Chondrocyte (in vitro differentiated cells): ENCODE measurements around the gene TIAM2. TPM values are rescaled to one million over a fixed set of nuclear protein-coding genes. Genes with fewer than 3 reads are reported as not detected.
"Not testable (repeated sequence)": the region's sequence is repeated elsewhere in the genome, so short reads cannot be mapped to it uniquely, and the experiment has no call there.

Experiments used
- DNase-seq: peaks from one replicate; pipeline ENCODE4 v3.0.0; 2021; ENCODE audit warnings: mixed read lengths, low spot score
- H3K27ac Mint-ChIP-seq: one replicate; pipeline ENCODE4 v1.8.0; 2021; ENCODE audit warnings: mild to moderate bottlenecking, moderate library complexity, mixed read lengths; ENCODE audit not compliant: unreplicated experiment
- H3K27me3 Mint-ChIP-seq: 2 replicates; pipeline ENCODE4 v1.8.0; 2021; ENCODE audit warnings: low read depth, mixed read lengths
- H3K36me3 Mint-ChIP-seq: 2 replicates; pipeline ENCODE4 v1.8.0; 2021; ENCODE audit warnings: low read depth, mixed read lengths
- H3K4me1 Mint-ChIP-seq: 2 replicates; pipeline ENCODE4 v1.8.0; 2021; ENCODE audit warnings: low read depth, mild to moderate bottlenecking, mixed read lengths
- H3K4me3 Mint-ChIP-seq: one replicate; pipeline ENCODE4 v1.8.0; 2021; ENCODE audit warnings: mild to moderate bottlenecking, moderate library complexity, mixed read lengths; ENCODE audit not compliant: unreplicated experiment
- H3K9me3 Mint-ChIP-seq: 2 replicates; pipeline ENCODE4 v1.8.0; 2021; ENCODE audit warnings: low read depth, mixed read lengths
- total RNA-seq: library from RNA; stranded (reverse); gene quantifications from 3 replicates; pipeline ENCODE4 v1.2.1, GENCODE V29; 2021
- TF ChIP-seq, protein P1 (sequence below): fragments of 200-600 bp; sonication (generic); IDR thresholded peaks from 2 replicates; pipeline ENCODE4 v1.5.0; 2021; ENCODE audit warnings: antibody characterized with exemption, mild to moderate bottlenecking, moderate library complexity

The TIAM2 gene
- total RNA-seq, 1 donor from 2014 or later: 13.8 TPM

DNA sequence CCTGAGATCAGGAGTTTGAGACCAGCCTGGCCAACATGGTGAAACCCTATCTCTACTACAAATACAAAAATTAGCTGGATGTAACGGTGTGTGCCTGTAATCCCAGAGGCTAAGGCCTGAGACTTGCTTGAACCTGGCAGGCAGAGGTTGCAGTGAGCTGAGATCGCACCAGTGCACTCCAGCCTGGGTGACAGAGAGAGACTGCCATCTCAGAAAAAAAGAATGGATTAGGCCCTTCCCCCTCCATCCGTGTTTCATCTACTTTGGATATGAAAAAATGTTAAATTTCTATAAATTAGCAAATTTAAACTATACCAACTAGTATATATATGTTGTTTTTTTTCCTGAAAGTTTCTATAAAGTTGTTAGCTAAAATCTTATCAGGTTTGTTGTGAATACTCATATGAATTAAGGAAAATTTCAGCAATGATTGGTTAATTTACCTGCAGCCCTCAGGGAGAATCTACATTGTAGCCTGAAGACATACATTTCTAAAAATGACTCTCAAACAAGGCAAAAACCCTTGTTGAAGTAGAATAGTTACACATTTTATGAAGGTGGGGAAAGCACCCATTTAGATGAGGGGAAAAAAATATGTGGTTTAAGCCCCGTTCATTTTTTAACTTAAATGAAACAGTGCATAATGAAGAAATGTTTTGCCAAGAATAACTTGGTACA lies 120.9 kb downstream of the TIAM2 start:
- TF ChIP-seq, protein P1, sequence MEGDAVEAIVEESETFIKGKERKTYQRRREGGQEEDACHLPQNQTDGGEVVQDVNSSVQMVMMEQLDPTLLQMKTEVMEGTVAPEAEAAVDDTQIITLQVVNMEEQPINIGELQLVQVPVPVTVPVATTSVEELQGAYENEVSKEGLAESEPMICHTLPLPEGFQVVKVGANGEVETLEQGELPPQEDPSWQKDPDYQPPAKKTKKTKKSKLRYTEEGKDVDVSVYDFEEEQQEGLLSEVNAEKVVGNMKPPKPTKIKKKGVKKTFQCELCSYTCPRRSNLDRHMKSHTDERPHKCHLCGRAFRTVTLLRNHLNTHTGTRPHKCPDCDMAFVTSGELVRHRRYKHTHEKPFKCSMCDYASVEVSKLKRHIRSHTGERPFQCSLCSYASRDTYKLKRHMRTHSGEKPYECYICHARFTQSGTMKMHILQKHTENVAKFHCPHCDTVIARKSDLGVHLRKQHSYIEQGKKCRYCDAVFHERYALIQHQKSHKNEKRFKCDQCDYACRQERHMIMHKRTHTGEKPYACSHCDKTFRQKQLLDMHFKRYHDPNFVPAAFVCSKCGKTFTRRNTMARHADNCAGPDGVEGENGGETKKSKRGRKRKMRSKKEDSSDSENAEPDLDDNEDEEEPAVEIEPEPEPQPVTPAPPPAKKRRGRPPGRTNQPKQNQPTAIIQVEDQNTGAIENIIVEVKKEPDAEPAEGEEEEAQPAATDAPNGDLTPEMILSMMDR: no peak
- DNase-seq: no peak
- Mint-ChIP-seq H3K36me3 (no peaks in the 10 kb centered on the region), H3K27me3 (no peaks in the 10 kb centered on the region), H3K4me1 (peaks cover 36% of the 10 kb centered on the region), H3K9me3 (no peaks in the 10 kb centered on the region), H3K27ac (peak overlapping the region; percentile 96), H3K4me3 (no peak overlapping the region)

DNA sequence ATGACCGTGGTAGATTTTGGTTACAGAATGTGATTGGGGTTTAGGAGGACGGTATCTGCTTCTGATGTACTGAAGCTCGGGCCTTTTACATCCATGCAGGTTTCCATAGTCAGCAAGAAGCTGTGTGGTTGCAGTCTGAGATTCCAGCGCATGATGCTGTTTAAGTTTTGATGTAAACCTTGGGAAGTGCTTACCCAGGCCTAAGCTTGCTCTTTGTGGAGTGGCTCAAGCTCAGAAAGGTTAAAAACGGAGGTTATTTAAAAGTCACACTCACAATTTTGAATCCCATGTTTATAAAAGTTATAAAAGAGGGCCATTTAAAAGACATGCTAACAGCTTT lies 121.4 kb downstream of the TIAM2 start:
- H3K27me3 Mint-ChIP-seq: no peaks in the 10 kb centered on the region
- no peaks in the 10 kb centered on the region for H3K36me3 Mint-ChIP-seq
- no peaks in the 10 kb centered on the region for H3K9me3 Mint-ChIP-seq
- TF ChIP-seq, protein P1: no peak
- H3K4me1 Mint-ChIP-seq: peaks cover 40% of the 10 kb centered on the region
- peak overlapping the region; percentile 96 for H3K27ac Mint-ChIP-seq
- H3K4me3 Mint-ChIP-seq: no peak overlapping the region
- no peak for DNase-seq

DNA sequence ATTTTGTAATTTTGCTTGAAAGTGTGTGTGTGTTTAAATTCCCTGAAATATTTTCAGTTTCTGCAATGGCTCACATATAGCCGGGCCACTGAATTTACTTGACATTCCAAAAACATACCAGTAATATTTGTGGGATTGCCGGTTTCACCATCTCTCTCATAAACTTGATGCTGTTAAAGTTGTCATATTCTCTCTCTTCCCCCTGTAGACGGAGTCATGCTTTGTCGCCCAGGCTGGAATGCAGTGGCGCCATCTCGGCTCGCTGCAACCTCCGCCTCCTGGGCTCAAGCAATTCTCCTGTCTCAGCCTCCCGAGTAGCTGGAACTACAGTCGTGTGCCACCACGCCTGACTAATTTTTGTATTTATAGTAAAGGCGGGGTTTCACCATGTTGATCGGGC lies 122.1 kb downstream of the TIAM2 start:
- Mint-ChIP-seq H3K36me3 (no peaks in the 10 kb centered on the region), H3K4me3 (peak overlapping the region; percentile 49), H3K27ac (peak overlapping the region; percentile 96), H3K27me3 (no peaks in the 10 kb centered on the region), H3K4me1 (peaks cover 47% of the 10 kb centered on the region), H3K9me3 (no peaks in the 10 kb centered on the region)
- no peak for DNase-seq
- TF ChIP-seq, protein P1: peak; percentile 40

DNA sequence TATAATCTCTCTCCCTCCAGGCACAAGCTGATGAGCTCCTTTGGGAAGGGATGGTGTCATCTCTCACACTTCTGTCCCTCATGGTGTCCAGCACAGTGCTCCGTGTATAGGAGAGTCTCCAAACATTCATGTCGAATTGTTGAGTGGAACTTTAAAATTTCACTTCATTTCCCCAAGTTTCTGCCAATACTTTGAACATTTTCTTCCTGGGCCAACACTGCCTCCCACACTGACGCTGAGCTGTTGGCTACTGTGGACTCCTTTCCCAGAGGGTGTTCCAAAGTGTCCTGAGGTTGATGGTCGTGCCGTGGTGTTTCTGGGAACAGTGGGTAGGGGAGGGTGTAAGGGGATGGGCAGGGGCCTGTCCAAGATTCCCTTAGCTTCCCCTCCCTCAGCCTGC lies 122.7 kb downstream of the TIAM2 start:
- H3K27me3 Mint-ChIP-seq: no peaks in the 10 kb centered on the region
- TF ChIP-seq, protein P1: no peak
- DNase-seq: no peak
- H3K4me1 Mint-ChIP-seq: peaks cover 49% of the 10 kb centered on the region
- peak overlapping the region; percentile 49 for H3K4me3 Mint-ChIP-seq
- H3K27ac Mint-ChIP-seq: peak overlapping the region; percentile 96
- no peaks in the 10 kb centered on the region for H3K9me3 Mint-ChIP-seq
- no peaks in the 10 kb centered on the region for H3K36me3 Mint-ChIP-seq

DNA sequence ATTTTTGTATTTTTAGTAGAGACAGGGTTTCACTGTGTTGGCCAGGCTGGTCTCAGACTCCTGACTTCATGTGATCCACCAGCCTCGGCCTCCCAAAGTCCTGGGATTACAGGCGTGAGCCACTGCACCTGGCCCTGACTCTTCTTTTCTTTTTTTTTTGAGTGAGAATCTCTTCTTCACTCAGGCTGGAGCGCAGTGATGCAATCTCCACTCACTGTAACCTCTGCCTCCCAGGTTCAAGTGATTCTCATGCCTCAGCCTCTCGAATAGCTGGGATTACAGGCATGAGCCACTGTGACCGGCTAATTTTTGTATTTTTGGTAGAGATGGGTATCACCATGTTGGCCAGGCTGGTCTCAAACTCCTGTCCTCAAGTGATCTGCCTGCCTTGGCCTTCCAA lies 124.1 kb downstream of the TIAM2 start:
- peaks cover 53% of the 10 kb centered on the region for H3K4me1 Mint-ChIP-seq
- H3K9me3 Mint-ChIP-seq, DNase-seq, H3K27ac Mint-ChIP-seq, H3K4me3 Mint-ChIP-seq, H3K27me3 Mint-ChIP-seq, H3K36me3 Mint-ChIP-seq: not testable (repeated sequence)

DNA sequence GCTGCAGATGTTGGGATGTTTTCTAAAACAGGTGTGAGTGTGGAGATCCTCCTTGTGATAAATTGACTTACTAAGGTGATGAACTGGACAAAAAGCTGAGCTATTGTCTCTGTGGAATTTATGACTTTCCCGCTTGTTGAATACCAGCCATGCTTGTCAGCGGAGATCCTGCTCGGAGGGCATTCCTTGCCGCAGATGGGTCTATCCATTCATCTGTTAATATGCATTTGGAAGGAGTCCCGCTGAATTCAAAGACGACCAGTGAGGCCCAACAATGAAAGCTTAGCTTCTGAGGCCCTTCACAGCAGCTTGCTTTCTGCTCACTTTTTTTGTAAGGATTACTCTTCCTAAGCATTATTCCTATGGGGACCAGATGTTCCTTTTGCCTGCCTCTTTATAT lies 124.9 kb downstream of the TIAM2 start:
- TF ChIP-seq, protein P1: no peak
- Mint-ChIP-seq H3K4me1 (peaks cover 53% of the 10 kb centered on the region), H3K9me3 (no peaks in the 10 kb centered on the region), H3K27me3 (no peaks in the 10 kb centered on the region), H3K36me3 (no peaks in the 10 kb centered on the region), H3K4me3 (no peak overlapping the region), H3K27ac (no peak overlapping the region)
- DNase-seq: no peak
